Measurements from ENCODE around the gene IL5RA.

Gene IL5RA, protein sequence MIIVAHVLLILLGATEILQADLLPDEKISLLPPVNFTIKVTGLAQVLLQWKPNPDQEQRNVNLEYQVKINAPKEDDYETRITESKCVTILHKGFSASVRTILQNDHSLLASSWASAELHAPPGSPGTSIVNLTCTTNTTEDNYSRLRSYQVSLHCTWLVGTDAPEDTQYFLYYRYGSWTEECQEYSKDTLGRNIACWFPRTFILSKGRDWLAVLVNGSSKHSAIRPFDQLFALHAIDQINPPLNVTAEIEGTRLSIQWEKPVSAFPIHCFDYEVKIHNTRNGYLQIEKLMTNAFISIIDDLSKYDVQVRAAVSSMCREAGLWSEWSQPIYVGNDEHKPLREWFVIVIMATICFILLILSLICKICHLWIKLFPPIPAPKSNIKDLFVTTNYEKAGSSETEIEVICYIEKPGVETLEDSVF

DNA sequence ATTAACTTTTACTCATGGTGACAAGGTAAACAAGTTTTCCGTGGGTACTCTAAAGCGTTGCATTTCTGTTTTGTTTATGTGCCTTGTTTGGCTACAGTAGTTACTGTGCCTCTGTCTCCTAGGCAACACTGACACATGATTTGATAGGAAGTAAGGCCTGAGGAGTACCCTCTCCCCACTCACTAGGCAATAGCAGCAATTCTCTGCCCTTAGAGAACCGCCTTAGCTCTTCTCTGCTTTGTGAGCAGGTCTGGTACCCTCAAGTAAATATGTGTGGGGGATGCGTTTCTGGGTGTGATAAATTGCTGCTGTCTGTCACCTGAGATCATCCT lies at the start of gene IL5RA:
IL5RA (minus strand) TSS at position 76 of the 332 bp plus-strand sequence. CDS start 5,390 bp downstream, outside the sequence.
- peak in 3 of 56 donors; percentile 1 to 25 (median 20) for DNase-seq

DNA sequence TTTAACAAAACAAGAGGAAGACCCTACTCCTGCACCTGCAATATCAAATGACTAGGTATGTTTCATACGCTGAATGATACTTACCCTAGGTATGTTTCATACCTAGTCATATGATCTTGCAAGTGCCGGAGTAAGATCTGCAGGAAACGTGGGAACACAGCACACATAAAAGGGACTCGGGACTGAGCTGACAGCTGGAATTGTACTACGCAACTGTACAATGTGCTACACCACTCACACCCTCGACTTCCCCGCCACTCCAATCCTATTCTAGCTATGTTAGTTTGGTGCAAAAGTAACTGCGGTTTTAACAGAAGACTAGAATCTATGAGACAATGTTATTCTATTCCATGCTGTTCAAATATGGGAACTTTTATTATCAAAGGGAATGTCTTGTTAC lies 47.3 kb upstream of the IL5RA start:
- DNase-seq = no peak

DNA sequence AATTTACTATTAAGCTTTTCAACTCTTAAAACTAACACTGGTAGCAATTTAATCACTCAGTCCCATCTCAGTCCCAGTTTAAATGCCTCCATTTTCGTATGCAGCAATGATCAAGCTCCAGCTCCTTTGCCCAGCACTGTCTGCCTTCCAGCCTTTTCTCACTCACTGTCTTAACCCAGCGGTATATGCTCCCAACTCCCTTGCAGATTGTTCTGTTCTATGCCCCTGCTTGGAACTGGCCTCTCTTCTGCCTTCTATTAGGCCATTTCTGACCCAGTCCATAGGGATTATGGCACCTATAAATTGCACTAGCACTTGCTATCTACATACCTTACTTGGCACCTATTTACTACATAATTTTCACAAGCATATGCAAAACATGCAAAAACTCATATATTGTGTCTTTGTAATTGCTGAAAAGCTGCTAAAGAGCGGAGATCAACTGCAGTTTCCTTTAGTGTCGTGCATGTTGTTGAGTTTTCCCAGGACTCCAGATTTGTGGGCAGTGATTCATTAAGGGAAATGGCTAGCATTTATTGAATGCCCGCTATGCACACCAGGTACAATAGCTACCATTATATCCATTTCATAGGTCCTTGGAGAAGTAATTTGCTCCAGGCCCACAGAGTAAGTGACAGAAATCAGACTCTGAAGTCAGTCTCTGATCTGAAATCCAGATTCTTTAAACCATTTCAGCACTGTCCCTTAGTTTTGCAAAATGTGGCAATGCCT lies 44.9 kb upstream of the IL5RA start:
- no peak for DNase-seq

DNA sequence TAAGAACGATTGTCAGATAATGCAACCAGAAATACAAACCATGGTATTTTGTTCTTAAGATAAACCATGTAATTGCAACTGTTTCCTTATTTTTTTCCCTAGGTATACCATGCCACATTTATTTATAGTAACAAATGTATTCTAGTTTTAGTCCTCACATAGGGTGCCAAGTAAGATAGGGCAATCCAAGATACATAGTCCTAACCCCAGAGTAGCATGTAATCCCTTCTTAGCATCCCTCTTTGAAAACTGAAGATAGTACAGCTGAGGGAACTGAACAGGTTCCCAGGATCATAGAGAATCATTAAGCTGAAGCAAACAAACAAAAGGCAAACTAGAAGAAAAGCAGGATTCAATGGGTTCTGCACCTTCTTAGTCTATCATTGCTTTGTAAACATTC lies 41.3 kb upstream of the IL5RA start:
- no peak for DNase-seq

DNA sequence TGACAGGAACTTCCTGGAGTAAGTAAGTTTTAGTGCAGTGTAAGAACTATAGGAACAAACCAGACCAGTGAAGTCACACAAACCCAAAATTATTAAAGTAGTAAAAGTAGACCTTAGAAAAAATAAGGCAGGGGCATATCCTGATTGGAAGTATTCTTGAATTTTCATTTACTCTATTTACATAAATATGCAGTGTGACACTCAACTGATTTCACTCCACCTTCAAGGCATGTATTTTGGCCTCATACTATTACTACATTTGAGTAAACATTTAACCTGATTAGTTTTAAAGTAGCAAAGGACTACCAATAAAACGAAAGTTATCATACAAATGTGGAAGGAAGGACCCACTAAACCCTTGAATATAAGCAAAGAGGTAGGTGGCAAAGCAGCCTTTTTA lies 39.4 kb upstream of the IL5RA start:
- DNase-seq = no peak

DNA sequence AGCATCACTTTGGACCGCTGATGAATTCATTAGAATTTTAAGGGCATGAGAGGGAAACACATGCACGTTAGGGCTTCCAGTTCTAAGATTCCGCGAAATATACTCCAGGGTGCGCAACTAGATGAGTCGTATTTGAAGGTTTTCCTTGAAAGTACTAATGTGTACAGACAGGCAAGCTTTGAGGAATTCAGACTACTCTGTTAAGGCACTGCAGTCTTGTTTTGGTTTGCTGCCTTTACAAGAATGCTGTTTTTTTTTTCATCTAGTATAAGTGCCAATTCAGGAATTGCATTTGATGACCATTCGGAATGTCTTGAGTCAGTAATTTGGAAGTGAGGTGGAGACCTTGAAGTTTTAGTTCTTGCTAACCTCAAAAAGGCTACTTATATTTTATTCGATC lies 35.7 kb upstream of the IL5RA start:
- no peak for DNase-seq

DNA sequence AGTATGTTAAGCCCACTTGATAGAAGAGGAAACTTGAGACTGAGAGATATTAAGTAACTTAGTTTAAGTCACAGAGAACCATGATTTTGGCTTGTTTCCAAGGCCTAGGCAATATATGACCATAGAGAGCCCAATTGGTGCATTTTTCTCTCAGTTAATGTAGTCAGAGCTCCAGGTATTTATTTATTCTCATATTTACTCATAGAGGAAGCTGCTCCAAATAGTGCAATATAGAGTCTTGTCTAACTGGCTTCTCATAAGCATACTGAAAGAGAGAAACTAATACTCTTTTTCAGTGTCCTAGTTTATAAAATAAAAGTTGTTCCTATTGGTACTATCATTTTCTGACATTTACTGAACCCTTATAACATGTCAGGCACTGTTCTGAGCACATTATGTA lies 31.8 kb upstream of the IL5RA start:
- no peak for DNase-seq

DNA sequence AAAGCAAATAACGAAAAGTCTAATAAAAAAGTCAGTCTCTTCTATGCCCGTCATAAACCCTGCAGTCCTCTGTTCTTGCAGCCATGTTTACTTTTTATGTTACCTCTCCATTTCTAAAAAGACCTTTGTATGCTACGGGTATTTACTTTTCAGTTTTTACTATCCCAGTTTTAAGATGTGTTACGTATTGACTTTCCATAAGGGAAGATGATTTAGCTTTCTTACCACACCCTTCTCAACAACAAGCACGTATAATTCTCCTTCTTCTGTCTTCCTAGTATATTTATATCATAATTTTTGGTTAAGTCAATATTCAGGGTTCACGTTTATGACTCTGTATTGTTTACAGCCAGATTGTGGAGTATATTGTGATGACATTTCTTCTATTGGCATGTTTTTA lies 27.4 kb upstream of the IL5RA start:
- DNase-seq = no peak

DNA sequence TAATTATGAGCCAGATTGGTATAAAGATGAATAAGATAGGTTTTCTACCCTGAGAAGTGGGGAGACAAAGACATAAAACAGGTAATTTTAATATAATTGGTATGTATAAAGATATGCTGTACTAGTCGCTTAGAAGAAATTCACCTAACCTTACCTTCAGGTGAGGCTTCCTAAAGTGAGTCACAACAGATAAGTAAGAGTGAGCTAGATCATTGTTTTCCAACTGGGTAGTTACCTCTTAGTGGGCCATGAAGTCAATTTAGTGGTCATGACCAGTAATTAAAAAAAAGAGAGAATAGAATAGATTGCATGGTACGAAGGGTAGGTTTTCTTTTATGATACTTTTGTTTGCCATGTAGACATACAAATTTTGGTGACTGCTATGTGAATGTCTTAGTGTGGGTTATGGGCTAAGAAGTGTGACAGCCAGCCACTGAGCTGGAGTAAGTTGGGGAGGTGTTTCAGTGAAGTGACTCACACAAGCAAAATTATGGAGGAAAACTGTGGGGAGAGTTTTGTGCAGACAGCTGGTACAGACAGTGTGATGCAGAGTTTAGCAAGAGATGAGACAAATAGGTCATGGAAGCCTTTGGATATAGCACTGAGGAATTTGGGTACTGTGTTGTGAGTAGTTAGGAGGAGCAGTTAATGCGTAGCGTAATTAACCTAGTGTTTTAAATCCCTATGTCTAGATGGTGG lies 24.7 kb upstream of the IL5RA start:
- peak in 4 of 56 donors; percentile 2 to 26 (median 8) for DNase-seq

DNA sequence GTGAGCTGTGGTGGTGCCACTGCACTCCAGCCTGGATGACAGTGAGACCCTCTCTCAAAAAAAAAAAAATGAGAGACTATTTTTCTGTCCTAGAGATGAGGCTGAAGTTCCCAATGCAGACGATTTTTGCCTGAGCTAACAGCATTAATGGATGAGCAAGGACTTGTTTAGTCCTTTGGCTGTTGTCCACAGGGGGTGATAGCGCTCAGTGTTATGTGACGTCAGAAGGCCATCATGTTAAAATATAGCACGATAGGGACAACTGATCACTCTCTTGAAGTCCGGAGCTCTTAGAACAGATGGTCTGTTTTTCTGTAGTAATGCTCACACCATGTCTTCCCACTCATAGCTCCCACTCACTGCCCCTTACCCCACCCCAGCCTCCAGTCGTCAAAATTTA lies 23.3 kb upstream of the IL5RA start:
- no peak for DNase-seq

DNA sequence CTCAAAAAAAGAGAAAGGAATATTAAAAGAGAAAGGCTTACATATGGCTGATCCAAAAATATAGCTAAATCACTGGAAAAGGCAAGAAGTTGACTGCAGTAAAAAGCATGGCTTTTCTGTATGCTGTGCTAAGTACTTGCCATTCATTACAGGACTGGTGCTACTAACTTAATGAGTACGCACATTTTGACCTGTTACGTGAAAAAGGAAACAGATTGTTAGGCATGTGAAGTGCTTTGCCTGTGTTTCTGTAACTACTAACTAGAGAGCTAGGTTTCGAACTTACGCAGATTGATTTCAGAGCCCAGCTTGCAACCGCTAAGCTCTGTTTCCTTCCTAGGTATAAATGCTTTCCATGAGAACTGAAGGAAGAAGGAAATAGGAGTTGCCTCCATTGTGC lies 19.4 kb upstream of the IL5RA start:
- DNase-seq = no peak

DNA sequence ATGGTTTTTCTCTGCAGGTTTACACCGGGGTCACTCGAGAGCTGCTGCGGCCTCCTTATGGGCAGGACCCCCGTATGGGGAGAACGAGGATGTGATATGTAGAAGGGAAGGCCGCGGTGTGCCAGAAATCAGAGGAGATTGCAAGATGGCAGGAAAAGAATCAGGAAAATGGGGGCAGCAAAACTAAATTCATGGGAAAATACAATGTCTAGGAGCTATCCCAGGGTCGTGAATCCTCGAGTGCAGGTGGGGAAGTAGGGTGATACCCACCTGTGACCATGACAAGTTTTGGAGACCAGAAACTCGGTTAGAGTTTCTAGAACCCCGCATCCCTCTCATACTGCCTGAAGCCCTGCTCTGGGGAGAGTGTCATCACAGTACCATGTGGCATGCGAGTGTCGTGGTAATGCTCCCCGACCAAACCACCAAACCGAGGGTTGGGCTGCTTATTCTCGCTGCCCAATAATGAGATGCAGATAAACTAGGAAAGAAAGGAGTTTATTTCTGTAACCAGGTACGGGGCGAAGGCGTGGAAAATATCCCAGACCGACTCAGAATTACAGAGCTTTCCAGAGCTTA lies 17.3 kb upstream of the IL5RA start:
- DNase-seq = peak in 1 of 56 donors; percentile 46

DNA sequence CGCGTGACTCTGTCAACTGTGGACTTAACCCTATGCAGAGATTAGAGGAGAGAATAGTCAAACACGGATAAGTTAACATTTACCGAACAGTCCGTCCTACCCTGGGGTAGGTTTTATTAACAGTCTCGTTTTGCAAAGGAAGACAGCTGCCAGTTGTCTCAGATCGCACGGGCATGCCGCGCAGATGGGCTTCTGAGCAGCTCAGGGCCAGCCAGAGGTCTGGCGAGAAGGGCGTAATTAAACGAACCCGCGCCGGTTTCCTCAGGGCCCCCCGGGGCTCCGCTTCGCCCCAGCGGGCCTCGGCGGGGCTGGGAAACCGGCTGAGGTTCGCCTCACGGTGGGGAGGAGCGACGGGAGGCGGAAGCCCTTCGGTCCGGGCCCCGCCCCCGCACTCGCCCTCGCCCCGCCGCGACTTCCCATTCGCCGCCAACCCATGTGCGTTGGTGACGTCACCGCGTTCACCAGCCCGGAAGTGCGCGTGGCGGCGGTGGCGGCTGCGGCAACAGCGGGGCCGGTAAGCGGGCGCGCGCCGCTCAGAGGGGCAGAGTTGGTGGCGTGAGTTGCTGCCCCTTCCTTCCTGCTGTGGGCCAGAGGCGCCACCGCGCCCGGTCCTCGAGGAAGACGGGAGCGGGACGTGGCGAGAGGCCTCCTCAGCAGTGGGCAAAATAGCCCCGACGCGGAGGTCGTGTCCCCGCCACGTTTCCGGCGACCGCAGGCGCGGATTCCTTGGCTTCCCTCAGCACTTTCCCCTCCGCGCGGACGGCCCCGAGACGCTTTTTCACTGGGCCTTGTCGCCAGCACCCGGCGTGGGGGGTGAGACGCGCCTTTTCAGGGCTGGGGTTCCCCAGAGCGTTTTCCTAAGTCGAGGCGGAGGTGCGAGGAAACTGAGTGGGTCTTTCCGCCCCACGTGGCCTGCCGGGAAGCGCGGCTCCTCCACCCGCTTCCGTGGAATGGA lies 16.6 kb upstream of the IL5RA start, which contains the start of gene TRNT1:
TRNT1 (plus strand) TSS at position 464 of the 955 bp plus-strand sequence. CDS start 2,101 bp downstream, outside the sequence.
- DNase-seq = peak; percentile 59 to 94 (median 84)

DNA sequence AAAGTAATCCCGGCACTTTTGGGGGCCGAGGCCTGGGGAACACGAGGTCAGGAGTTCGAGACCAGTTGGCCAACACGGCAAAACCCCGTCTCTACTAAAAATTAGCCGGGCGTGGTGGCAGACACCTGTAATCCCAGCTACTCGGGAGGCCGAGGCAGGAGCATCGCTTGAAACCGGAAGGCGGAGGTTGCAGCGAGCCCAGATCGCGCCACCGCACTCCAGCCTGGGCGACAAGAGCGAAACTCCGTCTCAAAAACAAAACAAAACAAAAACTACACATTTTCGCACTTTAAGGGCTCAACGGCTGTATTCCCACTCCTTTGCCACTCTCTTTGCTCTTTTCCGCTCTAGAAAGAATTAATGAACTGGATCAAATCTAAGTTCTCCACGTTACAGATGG lies 15.8 kb upstream of the IL5RA start:
- peak in 1 of 56 donors; percentile 4 for DNase-seq

DNA sequence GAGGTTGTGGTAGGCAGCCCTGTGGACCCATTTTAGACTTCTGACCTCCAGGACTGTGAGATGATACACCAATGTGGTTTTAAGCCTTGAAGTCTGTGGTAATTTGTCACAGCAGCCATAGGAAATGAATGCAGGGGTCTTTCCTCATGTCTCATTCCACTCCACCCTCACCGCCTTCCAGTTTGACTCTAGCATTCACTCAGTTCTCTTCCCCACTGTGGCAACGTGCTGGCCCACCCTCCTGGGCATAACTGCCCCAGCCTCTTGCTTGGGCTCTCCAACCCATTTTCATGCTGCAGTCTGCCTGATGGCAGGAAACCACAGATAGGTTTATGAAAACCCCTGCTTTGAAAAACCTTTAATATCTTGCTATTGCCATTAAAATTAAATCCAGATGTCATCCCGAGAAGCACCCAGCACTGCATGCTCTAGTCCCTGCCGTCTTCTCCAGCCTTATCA lies 9.2 kb upstream of the IL5RA start:
- no peak for DNase-seq

DNA sequence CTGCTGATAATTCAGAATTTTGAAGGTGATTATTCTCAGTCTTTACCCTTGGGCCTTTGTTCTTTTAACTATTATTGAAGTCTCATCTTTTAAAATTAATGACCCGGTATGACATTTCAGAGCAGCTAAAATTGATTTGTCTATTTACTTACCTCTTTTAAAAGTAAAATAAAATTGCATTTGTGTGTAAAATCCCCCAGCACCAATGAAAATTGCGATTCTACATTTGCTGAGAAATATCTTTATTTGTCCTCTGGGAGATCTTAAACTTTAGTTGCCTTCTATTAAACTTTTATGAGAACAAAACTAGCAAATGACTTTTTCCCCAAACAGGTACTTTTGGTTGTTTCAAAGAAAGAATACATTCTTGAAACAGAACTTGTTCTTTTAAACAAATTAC lies 7.5 kb upstream of the IL5RA start:
- no peak for DNase-seq

DNA sequence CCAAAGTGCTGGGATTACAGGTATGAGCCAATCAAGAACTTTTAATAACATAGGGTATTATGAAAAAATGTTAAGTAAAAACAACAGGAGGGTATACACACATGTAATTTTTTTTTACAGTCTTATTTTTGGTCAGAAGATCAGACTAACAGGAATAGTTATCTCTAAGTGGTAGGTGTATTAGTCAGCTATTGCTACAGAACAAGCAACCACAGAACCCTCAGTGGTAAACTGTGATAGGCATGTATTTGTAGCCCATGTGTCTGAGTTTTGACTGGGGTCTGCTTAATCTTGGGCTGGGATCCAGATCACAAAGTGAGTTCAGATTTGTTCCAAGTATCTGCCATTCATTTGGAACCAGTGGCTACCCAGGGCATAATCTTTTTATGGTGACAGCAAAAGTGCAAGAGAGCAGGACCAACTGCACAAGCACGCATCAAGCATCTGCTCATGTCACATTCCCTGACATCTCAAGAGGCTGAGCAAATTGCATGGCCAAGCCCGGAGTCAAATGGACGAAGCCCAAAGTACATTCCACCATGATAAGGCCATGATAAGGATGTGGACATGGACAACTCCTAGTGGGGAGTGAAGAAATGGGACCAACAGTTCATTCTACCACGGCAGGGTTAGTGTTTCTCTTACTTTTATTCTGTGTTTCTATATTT lies 3.0 kb upstream of the IL5RA start:
- DNase-seq = no peak

DNA sequence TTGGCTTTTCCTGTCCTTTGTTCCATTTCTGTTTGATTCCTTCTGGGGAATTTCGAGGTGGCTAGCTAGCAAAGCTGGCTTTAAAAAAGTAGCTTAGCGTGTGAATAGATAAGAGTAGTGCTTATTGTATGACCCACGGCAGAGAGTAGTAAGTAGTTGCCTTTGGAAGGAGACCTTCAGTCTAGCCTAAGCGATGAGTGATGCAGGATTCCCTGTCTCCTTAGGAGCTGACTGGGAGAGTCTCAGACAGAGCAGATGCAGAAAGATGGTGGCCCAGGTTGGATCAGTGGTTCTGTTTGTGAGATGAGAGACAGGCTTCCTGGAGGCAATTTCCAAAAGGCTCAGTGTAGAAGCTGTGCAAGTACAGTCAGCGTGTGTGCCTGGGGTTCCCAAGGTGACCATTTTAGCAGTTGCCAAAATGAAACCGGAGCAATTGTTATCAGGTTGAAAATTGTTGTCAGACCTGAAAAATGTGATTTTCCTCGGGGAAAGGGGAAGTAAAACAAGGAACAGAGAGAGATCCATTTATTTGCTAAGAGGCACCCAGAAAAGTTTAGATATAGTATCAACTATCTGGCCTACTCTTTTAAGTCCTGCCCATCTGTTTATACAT lies 681 bp upstream of the IL5RA start:
- peak in 1 of 56 donors; percentile 3 for DNase-seq
